HAP-1 (cell line): ENCODE measurements around the gene PLET1.

Experiments used
- DNase-seq, 2 experiments: peaks; one replicate each; pipeline ENCODE4 v3.0.0-alpha.2; 2016 to 2020; ENCODE audit warnings: low spot score in 2 of 2
- H3K27me3 ChIP-seq: fragments of 250-450 bp; sonication (Bioruptor Pico); 2 replicates; pipeline ENCODE4 v1.5.1; 2020; ENCODE audit warnings: low read depth, mild to moderate bottlenecking, moderate library complexity
- H3K36me3 ChIP-seq: fragments of 250-450 bp; sonication (Bioruptor Pico); replicated peaks from 2 replicates; pipeline ENCODE4 v1.5.1; 2020; ENCODE audit warnings: mild to moderate bottlenecking
- H3K4me1 ChIP-seq: fragments of 250-450 bp; sonication (Bioruptor Pico); 2 replicates; pipeline ENCODE4 v1.5.1; 2020; ENCODE audit warnings: mild to moderate bottlenecking
- H3K4me3 ChIP-seq: fragments of 250-450 bp; sonication (Bioruptor Pico); 2 replicates; pipeline ENCODE4 v1.5.1; 2020; ENCODE audit warnings: mild to moderate bottlenecking, moderate library complexity
- H3K9me3 ChIP-seq: fragments of 250-450 bp; sonication (Bioruptor Pico); 2 replicates; pipeline ENCODE4 v1.5.1; 2020; ENCODE audit warnings: mild to moderate bottlenecking, moderate library complexity
- in situ Hi-C: fragments of 300-500 bp; cut with MboI; formaldehyde crosslinking; loops from 3 replicates; pipeline ENCODE4 v1.14.3; 2020; ENCODE audit warnings: low sequenced_read_pairs, inconsistent platforms, mixed read lengths

Gene PLET1

GRCh38 chr11:112277941-112278340 lies 17.3 kb upstream of the PLET1 start:
- in situ Hi-C loops, result loop anchor here (25.0 kb wide), 1 partner anchor 284 kb away; no protein-coding TSS in a partner anchor
- Histone ChIP-seq H3K36me3 (no peaks in the 10 kb centered on the region), H3K9me3 (no peaks in the 10 kb centered on the region), H3K27me3 (peaks cover 8% of the 10 kb centered on the region), H3K4me3 (no peak overlapping the region), H3K4me1 (peaks cover 4% of the 10 kb centered on the region)
- no peak for DNase-seq

GRCh38 chr11:112277029-112277428 lies 16.4 kb upstream of the PLET1 start:
- H3K27me3 ChIP-seq, result peaks cover 5% of the 10 kb centered on the region; the same call in 1 of the 2 replicates
- H3K36me3 ChIP-seq, result no peaks in the 10 kb centered on the region
- H3K9me3 ChIP-seq, result no peaks in the 10 kb centered on the region
- in situ Hi-C loops, result loop anchor here (25.0 kb wide), 1 partner anchor 285 kb away; no protein-coding TSS in a partner anchor
- H3K4me3 ChIP-seq, result no peak overlapping the region
- DNase-seq, result no peak
- peaks cover 4% of the 10 kb centered on the region for H3K4me1 ChIP-seq

- no peak overlapping the region for H3K4me3 ChIP-seq
- H3K36me3 ChIP-seq, result no peaks in the 10 kb centered on the region
- no peaks in the 10 kb centered on the region for H3K9me3 ChIP-seq
- no peaks in the 10 kb centered on the region for H3K27me3 ChIP-seq
- H3K4me1 ChIP-seq, result no peaks in the 10 kb centered on the region
- in situ Hi-C loops, result no loop called here
- DNase-seq, result no peak
These were observed 13.5 kb upstream of the PLET1 start for GRCh38 chr11:112274007-112274783.

GRCh38 chr11:112273066-112273465 lies 12.4 kb upstream of the PLET1 start:
- DNase-seq, result no peak
- Histone ChIP-seq H3K9me3 (no peaks in the 10 kb centered on the region), H3K36me3 (no peaks in the 10 kb centered on the region), H3K27me3 (no peaks in the 10 kb centered on the region), H3K4me3 (no peak overlapping the region), H3K4me1 (no peaks in the 10 kb centered on the region)
- in situ Hi-C loops, result no loop called here

- in situ Hi-C loops, result no loop called here
- Histone ChIP-seq H3K27me3 (no peaks in the 10 kb centered on the region), H3K36me3 (no peaks in the 10 kb centered on the region), H3K4me3 (no peak overlapping the region), H3K9me3 (no peaks in the 10 kb centered on the region), H3K4me1 (no peaks in the 10 kb centered on the region)
- DNase-seq, result no peak
These were observed 10.6 kb upstream of the PLET1 start for GRCh38 chr11:112271242-112271641.

GRCh38 chr11:112270551-112271180 lies 10.0 kb upstream of the PLET1 start:
- Histone ChIP-seq H3K36me3 (no peaks in the 10 kb centered on the region), H3K9me3 (no peaks in the 10 kb centered on the region), H3K4me3 (no peak overlapping the region), H3K4me1 (no peaks in the 10 kb centered on the region), H3K27me3 (no peaks in the 10 kb centered on the region)
- DNase-seq, result no peak
- in situ Hi-C loops, result no loop called here

GRCh38 chr11:112269139-112269538 lies 8.5 kb upstream of the PLET1 start:
- Histone ChIP-seq H3K4me3 (no peak overlapping the region), H3K27me3 (no peaks in the 10 kb centered on the region), H3K9me3 (no peaks in the 10 kb centered on the region), H3K4me1 (no peaks in the 10 kb centered on the region), H3K36me3 (no peaks in the 10 kb centered on the region)
- DNase-seq, result no peak
- in situ Hi-C loops, result no loop called here

GRCh38 chr11:112268406-112268805 lies 7.7 kb upstream of the PLET1 start:
- no peaks in the 10 kb centered on the region for H3K4me1 ChIP-seq
- no peaks in the 10 kb centered on the region for H3K36me3 ChIP-seq
- H3K9me3 ChIP-seq, result no peaks in the 10 kb centered on the region
- no peak for DNase-seq
- in situ Hi-C loops, result no loop called here
- no peak overlapping the region for H3K4me3 ChIP-seq
- H3K27me3 ChIP-seq, result no peaks in the 10 kb centered on the region

GRCh38 chr11:112267188-112267591 lies 6.5 kb upstream of the PLET1 start:
- Histone ChIP-seq H3K36me3 (no peaks in the 10 kb centered on the region), H3K9me3 (no peaks in the 10 kb centered on the region), H3K4me1 (no peaks in the 10 kb centered on the region), H3K4me3 (no peak overlapping the region), H3K27me3 (no peaks in the 10 kb centered on the region)
- in situ Hi-C loops, result no loop called here
- DNase-seq, result no peak

GRCh38 chr11:112266410-112266778 lies 5.7 kb upstream of the PLET1 start:
- no peak for DNase-seq
- Histone ChIP-seq H3K27me3 (no peaks in the 10 kb centered on the region), H3K36me3 (no peaks in the 10 kb centered on the region), H3K9me3 (no peaks in the 10 kb centered on the region), H3K4me1 (no peaks in the 10 kb centered on the region), H3K4me3 (no peak overlapping the region)
- in situ Hi-C loops, result no loop called here

GRCh38 chr11:112265659-112266409 lies 5.2 kb upstream of the PLET1 start:
- DNase-seq, result no peak
- H3K4me3 ChIP-seq, result no peak overlapping the region
- no peaks in the 10 kb centered on the region for H3K9me3 ChIP-seq
- in situ Hi-C loops, result no loop called here
- no peaks in the 10 kb centered on the region for H3K27me3 ChIP-seq
- H3K36me3 ChIP-seq, result no peaks in the 10 kb centered on the region
- no peaks in the 10 kb centered on the region for H3K4me1 ChIP-seq

- H3K36me3 ChIP-seq, result no peaks in the 10 kb centered on the region
- no peak overlapping the region for H3K4me3 ChIP-seq
- H3K9me3 ChIP-seq, result no peaks in the 10 kb centered on the region
- H3K27me3 ChIP-seq, result no peaks in the 10 kb centered on the region
- in situ Hi-C loops, result no loop called here
- no peak for DNase-seq
- H3K4me1 ChIP-seq, result no peaks in the 10 kb centered on the region
These were observed 5.5 kb downstream of the PLET1 start for GRCh38 chr11:112255067-112255720.

- no peak for DNase-seq
- in situ Hi-C loops, result no loop called here
- Histone ChIP-seq H3K27me3 (no peaks in the 10 kb centered on the region), H3K4me1 (no peaks in the 10 kb centered on the region), H3K9me3 (no peaks in the 10 kb centered on the region), H3K36me3 (no peaks in the 10 kb centered on the region), H3K4me3 (no peak overlapping the region)
These were observed 6.9 kb downstream of the PLET1 start for GRCh38 chr11:112253605-112254242.
